ENCODE measurements around the gene DTNB.
"Not testable (repeated sequence)": the region's sequence is repeated elsewhere in the genome, so short reads cannot be mapped to it uniquely, and the experiment has no call there.

DTNB gene

GRCh38 chr2:25608718-25609117 is 64.7 kb downstream of the DTNB start:
- no peak for DNase-seq (ENCODE audit: low read depth in 1 of 2, low spot score in 1 of 2)
- H3K27ac ChIP-seq (replicated peaks) = no peak overlapping the region
- no peak overlapping the region for H3K4me3 ChIP-seq (replicated peaks; ENCODE audit: insufficient read depth, low read length)
- TF ChIP-seq SPI1 (IDR thresholded peaks at IDR 0.05; ENCODE audit: borderline replicate concordance, low read depth) = no peak
- TF ChIP-seq, protein P1, sequence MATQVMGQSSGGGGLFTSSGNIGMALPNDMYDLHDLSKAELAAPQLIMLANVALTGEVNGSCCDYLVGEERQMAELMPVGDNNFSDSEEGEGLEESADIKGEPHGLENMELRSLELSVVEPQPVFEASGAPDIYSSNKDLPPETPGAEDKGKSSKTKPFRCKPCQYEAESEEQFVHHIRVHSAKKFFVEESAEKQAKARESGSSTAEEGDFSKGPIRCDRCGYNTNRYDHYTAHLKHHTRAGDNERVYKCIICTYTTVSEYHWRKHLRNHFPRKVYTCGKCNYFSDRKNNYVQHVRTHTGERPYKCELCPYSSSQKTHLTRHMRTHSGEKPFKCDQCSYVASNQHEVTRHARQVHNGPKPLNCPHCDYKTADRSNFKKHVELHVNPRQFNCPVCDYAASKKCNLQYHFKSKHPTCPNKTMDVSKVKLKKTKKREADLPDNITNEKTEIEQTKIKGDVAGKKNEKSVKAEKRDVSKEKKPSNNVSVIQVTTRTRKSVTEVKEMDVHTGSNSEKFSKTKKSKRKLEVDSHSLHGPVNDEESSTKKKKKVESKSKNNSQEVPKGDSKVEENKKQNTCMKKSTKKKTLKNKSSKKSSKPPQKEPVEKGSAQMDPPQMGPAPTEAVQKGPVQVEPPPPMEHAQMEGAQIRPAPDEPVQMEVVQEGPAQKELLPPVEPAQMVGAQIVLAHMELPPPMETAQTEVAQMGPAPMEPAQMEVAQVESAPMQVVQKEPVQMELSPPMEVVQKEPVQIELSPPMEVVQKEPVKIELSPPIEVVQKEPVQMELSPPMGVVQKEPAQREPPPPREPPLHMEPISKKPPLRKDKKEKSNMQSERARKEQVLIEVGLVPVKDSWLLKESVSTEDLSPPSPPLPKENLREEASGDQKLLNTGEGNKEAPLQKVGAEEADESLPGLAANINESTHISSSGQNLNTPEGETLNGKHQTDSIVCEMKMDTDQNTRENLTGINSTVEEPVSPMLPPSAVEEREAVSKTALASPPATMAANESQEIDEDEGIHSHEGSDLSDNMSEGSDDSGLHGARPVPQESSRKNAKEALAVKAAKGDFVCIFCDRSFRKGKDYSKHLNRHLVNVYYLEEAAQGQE (IDR thresholded peaks at IDR 0.05; ENCODE audit: insufficient replicate concordance, low read depth) = no peak
- TF ChIP-seq, protein P2, sequence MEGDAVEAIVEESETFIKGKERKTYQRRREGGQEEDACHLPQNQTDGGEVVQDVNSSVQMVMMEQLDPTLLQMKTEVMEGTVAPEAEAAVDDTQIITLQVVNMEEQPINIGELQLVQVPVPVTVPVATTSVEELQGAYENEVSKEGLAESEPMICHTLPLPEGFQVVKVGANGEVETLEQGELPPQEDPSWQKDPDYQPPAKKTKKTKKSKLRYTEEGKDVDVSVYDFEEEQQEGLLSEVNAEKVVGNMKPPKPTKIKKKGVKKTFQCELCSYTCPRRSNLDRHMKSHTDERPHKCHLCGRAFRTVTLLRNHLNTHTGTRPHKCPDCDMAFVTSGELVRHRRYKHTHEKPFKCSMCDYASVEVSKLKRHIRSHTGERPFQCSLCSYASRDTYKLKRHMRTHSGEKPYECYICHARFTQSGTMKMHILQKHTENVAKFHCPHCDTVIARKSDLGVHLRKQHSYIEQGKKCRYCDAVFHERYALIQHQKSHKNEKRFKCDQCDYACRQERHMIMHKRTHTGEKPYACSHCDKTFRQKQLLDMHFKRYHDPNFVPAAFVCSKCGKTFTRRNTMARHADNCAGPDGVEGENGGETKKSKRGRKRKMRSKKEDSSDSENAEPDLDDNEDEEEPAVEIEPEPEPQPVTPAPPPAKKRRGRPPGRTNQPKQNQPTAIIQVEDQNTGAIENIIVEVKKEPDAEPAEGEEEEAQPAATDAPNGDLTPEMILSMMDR (IDR thresholded peaks at IDR 0.05; ENCODE audit: insufficient read depth, low read length) = no peak
- no peak for TF ChIP-seq POLR2AphosphoS5 (IDR thresholded peaks at IDR 0.05; ENCODE audit: low read depth)
- TF ChIP-seq GABPA (IDR thresholded peaks at IDR 0.05; ENCODE audit: low read depth) = no peak
- no peaks in the 10 kb centered on the region for H3K27me3 ChIP-seq (ENCODE audit: insufficient read depth, poor library complexity, severe bottlenecking)

DNA sequence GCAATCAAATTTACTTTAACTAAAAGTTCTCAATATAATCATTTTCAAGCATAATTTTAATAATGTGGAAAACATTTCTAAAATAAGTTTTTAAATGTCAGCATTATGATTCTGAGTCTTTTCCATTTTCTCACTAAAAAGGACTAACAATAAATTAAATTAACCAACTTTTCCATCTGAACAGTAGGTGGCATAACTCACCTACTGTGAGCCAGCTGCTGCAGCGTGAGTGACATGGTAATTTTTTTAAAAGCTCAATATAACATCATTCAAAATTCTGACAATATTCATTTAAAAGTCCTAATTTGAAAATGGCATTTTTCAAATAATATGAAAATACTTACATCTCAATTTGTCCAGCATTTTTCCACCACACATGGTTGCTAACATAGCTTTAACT is 66.5 kb downstream of the DTNB start:
- Histone ChIP-seq H3K27me3 (ENCODE audit: insufficient read depth, poor library complexity, severe bottlenecking) (no peaks in the 10 kb centered on the region), H3K4me3 (replicated peaks; ENCODE audit: insufficient read depth, low read length) (no peak overlapping the region), H3K27ac (replicated peaks) (no peak overlapping the region)
- TF ChIP-seq GABPA (IDR thresholded peaks at IDR 0.05; ENCODE audit: low read depth) = no peak
- no peak for DNase-seq (ENCODE audit: low read depth in 1 of 2, low spot score in 1 of 2)

DNA sequence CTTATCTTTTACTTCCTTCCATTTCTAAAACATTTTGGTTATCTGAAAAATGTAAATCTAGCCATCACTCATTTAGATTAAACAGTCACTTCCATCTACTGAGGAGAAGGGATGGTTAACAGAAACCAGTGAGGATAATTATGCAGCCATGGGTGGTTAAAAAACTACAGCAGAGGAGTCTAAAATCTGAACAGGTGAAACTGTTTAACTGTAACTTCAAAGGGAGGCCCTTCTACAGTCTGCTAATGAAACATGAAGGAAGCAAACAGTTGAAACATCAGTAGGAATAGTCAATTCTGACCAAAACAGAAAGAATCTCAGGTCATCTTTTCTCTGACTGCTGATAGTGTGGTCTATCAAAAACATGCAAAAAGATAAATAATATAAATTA is 71.0 kb downstream of the DTNB start:
- DNase-seq (ENCODE audit: low read depth in 1 of 2, low spot score in 1 of 2) = no peak
- no peak for TF ChIP-seq SPI1 (IDR thresholded peaks at IDR 0.05; ENCODE audit: borderline replicate concordance, low read depth)
- no peak for TF ChIP-seq POLR2AphosphoS5 (IDR thresholded peaks at IDR 0.05; ENCODE audit: low read depth)
- TF ChIP-seq, protein P2 (IDR thresholded peaks at IDR 0.05; ENCODE audit: insufficient read depth, low read length) = no peak
- TF ChIP-seq, protein P1 (IDR thresholded peaks at IDR 0.05; ENCODE audit: insufficient replicate concordance, low read depth) = no peak
- no peak for TF ChIP-seq GABPA (IDR thresholded peaks at IDR 0.05; ENCODE audit: low read depth)

DNA sequence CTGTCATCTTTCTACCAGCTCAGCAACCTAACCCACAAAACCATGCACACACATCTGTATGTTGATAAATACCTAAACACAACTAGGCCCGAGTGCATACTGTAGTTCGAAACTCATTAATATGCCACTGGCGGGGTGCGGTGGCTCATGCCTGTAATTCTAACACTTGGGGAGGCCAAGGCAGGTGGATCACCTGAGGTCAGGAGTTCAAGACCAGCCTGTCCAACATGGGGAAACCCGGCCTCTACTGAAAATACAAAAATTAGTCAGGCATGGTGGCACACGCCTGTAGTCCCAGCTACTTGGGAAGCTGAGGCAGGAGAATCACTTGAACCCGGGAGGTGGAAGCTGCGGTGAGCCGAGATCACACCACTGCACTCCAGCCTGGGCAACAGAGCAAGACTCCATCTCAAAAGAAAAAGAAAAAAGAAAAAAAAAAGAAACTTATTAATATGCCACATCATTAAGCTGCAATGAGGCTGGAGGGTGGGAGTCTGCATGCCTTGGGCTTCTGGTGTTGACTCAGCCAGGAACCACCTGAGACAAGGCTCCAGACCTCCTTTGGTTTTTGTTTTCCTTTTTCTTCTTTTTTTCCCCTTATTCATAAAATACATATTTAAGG is 71.6 kb downstream of the DTNB start:
- DNase-seq (ENCODE audit: low read depth in 1 of 2, low spot score in 1 of 2); H3K27me3 ChIP-seq (ENCODE audit: insufficient read depth, poor library complexity, severe bottlenecking); H3K4me3 ChIP-seq (replicated peaks; ENCODE audit: insufficient read depth, low read length); H3K27ac ChIP-seq (replicated peaks): not testable (repeated sequence)

More for the DNA sequence above, 71.0 kb downstream of the DTNB start:
- no peaks in the 10 kb centered on the region for H3K27me3 ChIP-seq (ENCODE audit: insufficient read depth, poor library complexity, severe bottlenecking)
- H3K27ac ChIP-seq (replicated peaks) = no peak overlapping the region
- H3K4me3 ChIP-seq (replicated peaks; ENCODE audit: insufficient read depth, low read length) = no peak overlapping the region

- Histone ChIP-seq H3K4me3 (replicated peaks; ENCODE audit: insufficient read depth, low read length) (no peak overlapping the region), H3K27ac (replicated peaks) (no peak overlapping the region), H3K27me3 (ENCODE audit: insufficient read depth, poor library complexity, severe bottlenecking) (no peaks in the 10 kb centered on the region)
- no peak for DNase-seq (ENCODE audit: low read depth in 1 of 2, low spot score in 1 of 2)
- TF ChIP-seq GABPA (IDR thresholded peaks at IDR 0.05; ENCODE audit: low read depth) = no peak
- no peak for TF ChIP-seq SPI1 (IDR thresholded peaks at IDR 0.05; ENCODE audit: borderline replicate concordance, low read depth)
- TF ChIP-seq POLR2AphosphoS5 (IDR thresholded peaks at IDR 0.05; ENCODE audit: low read depth) = no peak
- TF ChIP-seq, protein P1 (IDR thresholded peaks at IDR 0.05; ENCODE audit: insufficient replicate concordance, low read depth) = no peak
- TF ChIP-seq, protein P2 (IDR thresholded peaks at IDR 0.05; ENCODE audit: insufficient read depth, low read length) = no peak
Measured at GRCh38 chr2:25598911-25599310, 74.5 kb downstream of the DTNB start.
